Measurements from ENCODE around the gene INPP5A. TPM values are rescaled to one million over a fixed set of nuclear protein-coding genes. Genes with fewer than 3 reads are reported as not detected.

INPP5A gene
- total RNA-seq, 1 experiment from 2014 or later = 14.7 TPM

DNA sequence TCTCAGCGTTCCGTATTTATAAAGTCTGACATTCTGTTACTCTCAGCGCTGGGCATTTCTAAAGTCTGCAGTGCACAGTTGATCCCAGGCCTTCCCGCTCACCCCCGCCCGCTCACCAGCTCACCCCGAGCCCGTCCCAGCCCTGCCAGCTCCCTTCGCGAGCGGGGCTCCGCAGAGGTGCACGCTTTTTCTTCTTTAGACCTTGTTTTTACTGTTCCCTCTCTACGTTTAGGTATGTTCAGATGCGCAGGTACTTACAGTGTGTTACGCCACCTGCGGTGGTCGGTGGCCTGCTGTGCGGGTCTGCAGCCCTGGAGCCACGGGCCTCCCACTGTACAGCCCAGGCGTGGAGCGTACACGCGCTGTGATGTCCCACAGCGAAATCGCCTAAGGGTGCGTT, 219.6 kb downstream of the INPP5A start:
- POLR2A ChIA-PET = no interaction called here
- CTCF ChIA-PET = interaction anchor here (0.5 kb wide), 1 partner anchor 33 kb away, joined by 3 read pairs; no protein-coding TSS in a partner anchor
- H3K4me1 Mint-ChIP-seq (ENCODE audit: insufficient read depth, unreplicated experiment) = no peaks in the 10 kb centered on the region
- H3K27ac Mint-ChIP-seq (ENCODE audit: low read depth, unreplicated experiment) = no peak overlapping the region
- no TSS peak for BruUV-seq (replicated peaks)
- intact Hi-C loops (cut with micrococcal nuclease) = no loop called here
- H3K36me3 Mint-ChIP-seq (ENCODE audit: insufficient read depth, unreplicated experiment) = no peaks in the 10 kb centered on the region
- DNase-seq (ENCODE audit: unreplicated experiment) = no peak
- H3K9me3 Mint-ChIP-seq (ENCODE audit: unreplicated experiment) = peaks cover 8% of the 10 kb centered on the region
- H3K27me3 Mint-ChIP-seq (ENCODE audit: insufficient read depth, unreplicated experiment) = no peaks in the 10 kb centered on the region
- no peak overlapping the region for H3K4me3 Mint-ChIP-seq (ENCODE audit: unreplicated experiment)
- TF ChIP-seq, protein P1, sequence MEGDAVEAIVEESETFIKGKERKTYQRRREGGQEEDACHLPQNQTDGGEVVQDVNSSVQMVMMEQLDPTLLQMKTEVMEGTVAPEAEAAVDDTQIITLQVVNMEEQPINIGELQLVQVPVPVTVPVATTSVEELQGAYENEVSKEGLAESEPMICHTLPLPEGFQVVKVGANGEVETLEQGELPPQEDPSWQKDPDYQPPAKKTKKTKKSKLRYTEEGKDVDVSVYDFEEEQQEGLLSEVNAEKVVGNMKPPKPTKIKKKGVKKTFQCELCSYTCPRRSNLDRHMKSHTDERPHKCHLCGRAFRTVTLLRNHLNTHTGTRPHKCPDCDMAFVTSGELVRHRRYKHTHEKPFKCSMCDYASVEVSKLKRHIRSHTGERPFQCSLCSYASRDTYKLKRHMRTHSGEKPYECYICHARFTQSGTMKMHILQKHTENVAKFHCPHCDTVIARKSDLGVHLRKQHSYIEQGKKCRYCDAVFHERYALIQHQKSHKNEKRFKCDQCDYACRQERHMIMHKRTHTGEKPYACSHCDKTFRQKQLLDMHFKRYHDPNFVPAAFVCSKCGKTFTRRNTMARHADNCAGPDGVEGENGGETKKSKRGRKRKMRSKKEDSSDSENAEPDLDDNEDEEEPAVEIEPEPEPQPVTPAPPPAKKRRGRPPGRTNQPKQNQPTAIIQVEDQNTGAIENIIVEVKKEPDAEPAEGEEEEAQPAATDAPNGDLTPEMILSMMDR (IDR thresholded peaks at IDR 0.05; ENCODE audit: unreplicated experiment) = no peak

DNA sequence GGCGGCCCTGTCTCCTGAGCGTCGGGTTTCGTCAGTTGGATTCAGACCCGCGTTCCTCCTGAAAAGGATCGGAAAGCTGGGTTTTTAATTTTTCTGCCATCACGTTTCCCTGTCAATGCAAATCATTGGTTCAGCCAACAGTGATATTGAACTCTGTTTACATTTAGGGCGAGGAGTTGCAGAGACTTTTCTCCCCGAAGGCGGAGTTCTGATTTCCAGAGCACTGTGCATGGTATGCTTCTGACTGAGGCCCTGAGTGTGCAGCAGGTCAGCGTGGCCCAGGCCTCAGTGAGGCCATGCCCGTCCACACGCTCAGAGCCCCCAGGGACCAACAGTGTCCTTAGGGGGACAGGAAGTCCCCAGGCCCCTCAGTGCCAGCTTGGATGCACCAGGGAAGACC, 221.3 kb downstream of the INPP5A start:
- intact Hi-C loops (cut with micrococcal nuclease) = no loop called here
- BruUV-seq (replicated peaks) = no TSS peak
- peaks cover 8% of the 10 kb centered on the region for H3K9me3 Mint-ChIP-seq (ENCODE audit: unreplicated experiment)
- H3K4me3 Mint-ChIP-seq (ENCODE audit: unreplicated experiment) = no peak overlapping the region
- POLR2A ChIA-PET = no interaction called here
- H3K27me3 Mint-ChIP-seq (ENCODE audit: insufficient read depth, unreplicated experiment) = no peaks in the 10 kb centered on the region
- no peaks in the 10 kb centered on the region for H3K4me1 Mint-ChIP-seq (ENCODE audit: insufficient read depth, unreplicated experiment)
- H3K27ac Mint-ChIP-seq (ENCODE audit: low read depth, unreplicated experiment) = no peak overlapping the region
- TF ChIP-seq, protein P1 (IDR thresholded peaks at IDR 0.05; ENCODE audit: unreplicated experiment) = no peak
- H3K36me3 Mint-ChIP-seq (ENCODE audit: insufficient read depth, unreplicated experiment) = no peaks in the 10 kb centered on the region
- no peak for DNase-seq (ENCODE audit: unreplicated experiment)
- CTCF ChIA-PET = interaction anchor here (1.1 kb wide), 1 partner anchor 21 kb away, joined by 5 read pairs; no protein-coding TSS in a partner anchor

DNA sequence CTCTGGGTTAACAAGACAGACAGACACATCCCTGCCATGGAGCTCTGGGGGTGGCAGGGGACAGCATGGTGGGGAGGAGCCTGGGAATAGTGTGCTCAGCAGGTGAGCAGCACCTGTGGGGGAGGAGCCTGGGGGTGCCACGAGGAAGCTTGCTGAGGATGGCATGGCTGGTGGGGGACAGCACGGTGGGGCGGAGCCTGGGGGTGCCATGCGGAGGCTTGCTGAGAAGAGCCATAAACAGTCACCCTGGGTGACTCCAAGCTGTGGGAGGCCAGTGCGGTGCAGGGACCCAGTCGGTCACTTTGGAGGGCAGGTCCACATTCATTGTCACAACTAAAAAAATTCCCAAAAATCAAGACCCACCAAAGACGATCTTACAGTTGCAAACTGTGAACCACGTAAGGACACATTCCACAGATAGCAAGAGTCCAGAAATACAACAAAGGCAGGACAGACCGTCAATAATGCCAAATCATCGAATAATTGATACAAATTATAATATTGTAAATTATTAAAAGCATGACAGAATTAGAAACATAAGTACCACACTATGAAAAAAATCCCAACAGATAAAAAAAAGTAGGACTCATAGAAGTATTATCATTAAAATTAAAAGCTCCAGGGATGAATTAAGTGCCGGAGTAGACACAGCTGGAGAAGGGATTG, 223.9 kb downstream of the INPP5A start:
- BruUV-seq (replicated peaks) = no TSS peak
- no peak overlapping the region for H3K4me3 Mint-ChIP-seq (ENCODE audit: unreplicated experiment)
- TF ChIP-seq, protein P1 (IDR thresholded peaks at IDR 0.05; ENCODE audit: unreplicated experiment) = no peak
- CTCF ChIA-PET = no interaction called here
- no peaks in the 10 kb centered on the region for H3K9me3 Mint-ChIP-seq (ENCODE audit: unreplicated experiment)
- H3K4me1 Mint-ChIP-seq (ENCODE audit: insufficient read depth, unreplicated experiment) = no peaks in the 10 kb centered on the region
- no peaks in the 10 kb centered on the region for H3K36me3 Mint-ChIP-seq (ENCODE audit: insufficient read depth, unreplicated experiment)
- intact Hi-C loops (cut with micrococcal nuclease) = no loop called here
- H3K27ac Mint-ChIP-seq (ENCODE audit: low read depth, unreplicated experiment) = no peak overlapping the region
- H3K27me3 Mint-ChIP-seq (ENCODE audit: insufficient read depth, unreplicated experiment) = no peaks in the 10 kb centered on the region
- POLR2A ChIA-PET = interaction anchor here (0.7 kb wide), 1 partner anchor 19 kb away, joined by 3 read pairs; no protein-coding TSS in a partner anchor
- no peak for DNase-seq (ENCODE audit: unreplicated experiment)

DNA sequence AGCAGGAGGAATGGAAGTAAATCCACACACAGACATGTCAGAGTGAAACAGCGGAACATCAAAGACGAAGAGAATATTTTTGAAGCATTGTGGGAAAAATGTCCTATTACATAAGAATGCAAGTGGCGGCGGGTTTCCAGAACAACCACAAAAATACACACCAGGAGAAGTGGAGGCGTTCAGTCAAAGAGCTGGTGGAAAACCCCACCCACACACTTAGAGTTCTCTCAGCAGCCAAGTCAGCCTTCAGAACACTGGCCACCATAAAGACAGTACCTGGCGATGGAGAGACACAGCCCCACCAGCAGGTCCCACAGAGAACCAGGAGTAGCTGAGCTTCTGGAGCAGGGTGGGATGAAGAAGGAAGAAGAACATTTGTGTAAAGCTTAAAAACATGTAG, 224.7 kb downstream of the INPP5A start:
- Mint-ChIP-seq H3K27me3 (ENCODE audit: insufficient read depth, unreplicated experiment) (no peaks in the 10 kb centered on the region), H3K4me3 (ENCODE audit: unreplicated experiment) (no peak overlapping the region), H3K36me3 (ENCODE audit: insufficient read depth, unreplicated experiment) (peaks cover under 1% of the 10 kb centered on the region), H3K27ac (ENCODE audit: low read depth, unreplicated experiment) (no peak overlapping the region), H3K9me3 (ENCODE audit: unreplicated experiment) (no peaks in the 10 kb centered on the region), H3K4me1 (ENCODE audit: insufficient read depth, unreplicated experiment) (no peaks in the 10 kb centered on the region)
- no peak for DNase-seq (ENCODE audit: unreplicated experiment)
- CTCF ChIA-PET = interaction anchor here (0.8 kb wide), 1 partner anchor 110 kb away, joined by 3 read pairs; no protein-coding TSS in a partner anchor
- intact Hi-C loops (cut with micrococcal nuclease) = no loop called here
- TF ChIP-seq, protein P1 (IDR thresholded peaks at IDR 0.05; ENCODE audit: unreplicated experiment) = no peak
- POLR2A ChIA-PET = no interaction called here
- BruUV-seq (replicated peaks) = no TSS peak
